IMR-90 (cell line): ENCODE results near the gene FHDC1. TPM values are rescaled to one million over a fixed set of nuclear protein-coding genes. Genes with fewer than 3 reads are reported as not detected.

Experiments
- ATAC-seq: fragments of 200-7000 bp; cut with Tn5 transposase; 2 replicates; pipeline ENCODE4 v1.9.1; 2020; ENCODE audit warnings: low read depth, mild to moderate bottlenecking, moderate library complexity
- BruUV-seq: library from RNA; stranded (reverse); fragments of 400-500 nt; replicated peaks from 2 replicates; lab custom pipeline; 2021; lab: Mats Ljungman, UMichigan
- CTCF ChIA-PET: fragments of 300-600 bp; formaldehyde crosslinking; extraction: SDS; loops from one replicate; lab custom pipeline; 2021; ENCODE audit warnings: antibody characterized with exemption; lab: Yijun Ruan, JAX
- POLR2A ChIA-PET: fragments of 300-600 bp; sonication (Branson Sonifier 250); formaldehyde crosslinking; loops from one replicate; lab custom pipeline; 2022; ENCODE audit warnings: antibody characterized with exemption; ENCODE audit not compliant: unreplicated experiment; lab: Charles Lee
- DNase-seq: peaks from one replicate; pipeline ENCODE4 v3.0.0; 2013
- H2AFZ ChIP-seq: replicated peaks from 2 replicates; pipeline ENCODE3; 2013; ENCODE audit warnings: low read length, mild to moderate bottlenecking; ENCODE audit not compliant: poor library complexity
- H2AK5ac ChIP-seq: 2 replicates; pipeline ENCODE4 v1.6.1; 2013; ENCODE audit warnings: low read depth, low read length, inconsistent platforms
- H2AK9ac ChIP-seq: replicated peaks from 2 replicates; pipeline ENCODE3; 2013; ENCODE audit warnings: mild to moderate bottlenecking, low read depth, low read length, moderate library complexity; ENCODE audit not compliant: poor library complexity
- H2BK120ac ChIP-seq: 2 replicates; pipeline ENCODE4 v1.6.1; 2013; ENCODE audit warnings: low read depth, low read length, inconsistent platforms
- H2BK15ac ChIP-seq: 3 replicates; pipeline ENCODE4 v1.6.1; 2013; ENCODE audit warnings: low read depth, low read length, inconsistent platforms
- H2BK20ac ChIP-seq: 2 replicates; pipeline ENCODE4 v1.6.1; 2013; ENCODE audit warnings: low read depth, mild to moderate bottlenecking, inconsistent platforms, low read length, moderate library complexity
- H2BK5ac ChIP-seq: 2 replicates; pipeline ENCODE4 v1.6.1; 2013; ENCODE audit warnings: mild to moderate bottlenecking, low read depth, low read length, inconsistent platforms; ENCODE audit not compliant: poor library complexity, severe bottlenecking
- H3K14ac ChIP-seq: replicated peaks from 2 replicates; pipeline ENCODE4 v1.6.1; 2013; ENCODE audit warnings: low read depth, low read length, inconsistent platforms
- H3K18ac ChIP-seq: 2 replicates; pipeline ENCODE4 v1.6.1; 2013; ENCODE audit warnings: low read depth, low read length, control low read depth
- H3K23ac ChIP-seq: 2 replicates; pipeline ENCODE4 v1.6.1; 2013; ENCODE audit warnings: low read depth, low read length, inconsistent platforms
- H3K27ac ChIP-seq: 2 replicates; pipeline ENCODE4 v1.5.1; 2013; ENCODE audit warnings: mild to moderate bottlenecking, control low read depth, low read length; ENCODE audit not compliant: insufficient read depth
- H3K27me3 ChIP-seq: 2 replicates; pipeline ENCODE4 v1.6.1; 2013; ENCODE audit warnings: low read length; ENCODE audit not compliant: control insufficient read depth, insufficient read depth
- H3K36me3 ChIP-seq: 2 replicates; pipeline ENCODE4 v1.6.1; 2013; ENCODE audit warnings: low read length, mixed read lengths; ENCODE audit not compliant: control insufficient read depth, insufficient read depth
- H3K4ac ChIP-seq: 2 replicates; pipeline ENCODE4 v1.6.1; 2013; ENCODE audit warnings: low read depth, low read length, inconsistent platforms
- H3K4me1 ChIP-seq: 2 replicates; pipeline ENCODE4 v1.6.1; 2013; ENCODE audit warnings: low read length, mixed read lengths; ENCODE audit not compliant: control insufficient read depth, insufficient read depth
- H3K4me2 ChIP-seq: 2 replicates; pipeline ENCODE4 v1.6.1; 2013; ENCODE audit warnings: low read depth, mild to moderate bottlenecking, control low read depth, low read length, moderate library complexity
- H3K4me3 ChIP-seq: 2 replicates; pipeline ENCODE4 v1.5.1; 2013; ENCODE audit warnings: low read depth, mild to moderate bottlenecking, control low read depth, low read length, moderate library complexity; ENCODE audit not compliant: insufficient read depth
- H3K56ac ChIP-seq: 2 replicates; pipeline ENCODE4 v1.6.1; 2013; ENCODE audit warnings: low read length, inconsistent platforms; ENCODE audit not compliant: insufficient read depth; ENCODE audit errors: extremely low read depth
- H3K79me1 ChIP-seq, 2 experiments: 2 replicates each; pipeline ENCODE4 v1.6.1; 2013; ENCODE audit warnings: low read length in 2 of 2, inconsistent platforms in 1 of 2, low read depth in 1 of 2
- H3K9ac ChIP-seq: 2 replicates; pipeline ENCODE4 v1.6.1; 2013; ENCODE audit warnings: low read depth, low read length, control low read depth
- H3K9me1 ChIP-seq: 2 replicates; pipeline ENCODE4 v1.6.1; 2013; ENCODE audit warnings: low read length, inconsistent platforms; ENCODE audit not compliant: insufficient read depth
- H3K9me3 ChIP-seq: 2 replicates; pipeline ENCODE4 v1.6.1; 2013; ENCODE audit warnings: low read length; ENCODE audit not compliant: control insufficient read depth, insufficient read depth
- H4K20me1 ChIP-seq: 2 replicates; pipeline ENCODE4 v1.6.1; 2013; ENCODE audit warnings: low read length, inconsistent platforms; ENCODE audit not compliant: insufficient read depth
- H4K5ac ChIP-seq: 2 replicates; pipeline ENCODE4 v1.6.1; 2013; ENCODE audit warnings: mild to moderate bottlenecking, low read depth, low read length, control low read depth
- H4K8ac ChIP-seq, 2 experiments: 2 replicates each; pipeline ENCODE4 v1.6.1; 2013; ENCODE audit warnings: low read depth in 2 of 2, low read length in 2 of 2, control low read depth in 1 of 2, inconsistent platforms in 1 of 2
- H4K91ac ChIP-seq: 2 replicates; pipeline ENCODE4 v1.6.1; 2013; ENCODE audit warnings: low read depth, low read length, inconsistent platforms; ENCODE audit not compliant: insufficient read depth
- CEBPB ChIP-seq: IDR thresholded peaks from 2 replicates; pipeline ENCODE4 v1.6.1; 2012; ENCODE audit warnings: low read depth, low read length, improper control_type of control experiment
- POLR2A ChIP-seq: IDR thresholded peaks from 2 replicates; pipeline ENCODE4 v1.6.1; 2012; ENCODE audit warnings: mild to moderate bottlenecking, low read depth, low read length
- WGBS, 2 experiments: methylation state at CpG; one replicate each; pipeline versions ENCODE4 v1.1.5 to v1.1.7; 2013; ENCODE audit warnings: missing lambda C conversion rate in 2 of 2; ENCODE audit not compliant: insufficient read length in 1 of 2; ENCODE audit errors: extremely low coverage in 2 of 2; 5-methylcytosine and 5-hydroxymethylcytosine counted together
- dilution Hi-C: fragments of 300-500 bp; cut with HindIII; formaldehyde crosslinking; loops from one replicate; pipeline ENCODE4 v1.14.3; 2018; ENCODE audit warnings: low sequenced_read_pairs; ENCODE audit not compliant: unreplicated experiment
- in situ Hi-C: fragments of 300-500 bp; cut with MboI; formaldehyde crosslinking; loops from 3 replicates; pipeline ENCODE4 v1.14.3; 2019; ENCODE audit warnings: low sequenced_read_pairs, inconsistent platforms, mixed read lengths
- intact Hi-C: fragments of 100-400 bp; cut with micrococcal nuclease; formaldehyde crosslinking; loops from 2 replicates; pipeline ENCODE4 v1.10.0; 2022
- polyA plus RNA-seq, 3 experiments: library from polyadenylated mRNA; depleted of rRNA; stranded (reverse); fragments of >200 nt; gene quantifications; 2 replicates each; pipeline ENCODE4 v1.2.3, GENCODE V29; 2012; ENCODE audit warnings: low replicate concordance in 1 of 3
- total RNA-seq: library from RNA; depleted of rRNA; stranded (reverse); fragments of >200 nt; gene quantifications from 2 replicates; pipeline ENCODE4 v1.2.3, GENCODE V29; 2012

The FHDC1 gene
- total and polyA plus RNA-seq, 2 of the 4 experiments (the other 2 are of a cell fraction): under 0.01 to 0.09 TPM

DNA sequence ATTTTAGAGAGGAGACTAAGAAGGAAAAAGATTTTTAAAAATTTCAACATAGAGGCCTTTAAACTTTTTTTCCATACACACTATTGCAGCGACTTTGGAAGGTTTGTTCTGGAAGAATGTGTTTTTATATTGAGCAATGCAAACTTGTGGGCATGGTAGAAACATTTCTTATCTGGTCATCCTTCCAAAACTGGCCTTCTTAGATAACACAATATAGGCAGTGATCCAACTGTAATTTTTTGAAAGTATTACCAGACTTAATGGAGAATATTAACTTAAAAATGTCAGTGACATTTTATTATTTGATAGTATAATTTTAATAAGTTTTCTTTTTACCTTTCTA lies 25.6 kb downstream of the FHDC1 start:
- H3K36me3 ChIP-seq: no peaks in the 10 kb centered on the region
- peaks cover 9% of the 10 kb centered on the region for H3K4me1 ChIP-seq
- no peak overlapping the region for H3K23ac ChIP-seq
- no peak overlapping the region for H4K8ac ChIP-seq
- no peak overlapping the region for H3K4ac ChIP-seq
- H4K20me1 ChIP-seq: no peaks in the 10 kb centered on the region
- no peak overlapping the region for H3K18ac ChIP-seq
- POLR2A ChIA-PET: no interaction called here
- DNase-seq (peak; percentile 39), ATAC-seq (peak; percentile 48; the same call in 1 of the 2 replicates)
- BruUV-seq: no TSS peak
- H3K79me1 ChIP-seq: no peaks in the 10 kb centered on the region
- no peak overlapping the region for H3K27ac ChIP-seq
- H3K9ac ChIP-seq: no peak overlapping the region
- no peak overlapping the region for H2BK120ac ChIP-seq
- H2BK15ac ChIP-seq: no peak overlapping the region
- no CpG with 5 or more reads among the region's 1 CpG for WGBS, 2 experiments
- no peak overlapping the region for H2BK20ac ChIP-seq
- no peak overlapping the region for H2AFZ ChIP-seq
- in situ Hi-C loops (no loop called here), intact Hi-C loops (no loop called here), dilution Hi-C loops (no loop called here)
- no peaks in the 10 kb centered on the region for H3K9me3 ChIP-seq
- H3K14ac ChIP-seq: no peak overlapping the region
- no peak overlapping the region for H3K4me3 ChIP-seq
- no peak overlapping the region for H2BK5ac ChIP-seq
- H2AK5ac ChIP-seq: no peak overlapping the region
- H3K56ac ChIP-seq: no peak overlapping the region
- H2AK9ac ChIP-seq: no peak overlapping the region
- TF ChIP-seq POLR2A: no peak
- peak; percentile 68 for TF ChIP-seq CEBPB
- H3K27me3 ChIP-seq: 0 out of 2 replicates have a peak, but pooled peaks cover 2% of the 10 kb centered on the region
- H3K4me2 ChIP-seq: no peak overlapping the region
- no peak overlapping the region for H4K5ac ChIP-seq
- no peaks in the 10 kb centered on the region; the same call in 1 of the 2 replicates for H3K9me1 ChIP-seq
- H4K91ac ChIP-seq: no peak overlapping the region
- CTCF ChIA-PET: interaction anchor here (0.7 kb wide), 1 partner anchor 14 kb away, joined by 3 read pairs; no protein-coding TSS in a partner anchor
